Gastroesophageal sphincter (tissue), 3 donors: ENCODE data around the gene ZRANB3.

ENCODE experiments used
- EP300 ChIP-seq: sonication (generic); formaldehyde crosslinking; IDR thresholded peaks from one replicate; pipeline ENCODE4 v1.6.1; 2017; ENCODE audit warnings: antibody characterized with exemption, mild to moderate bottlenecking
- POLR2A ChIP-seq, 2 donors: fragments of 450-650 bp; IDR thresholded peaks; one replicate each; pipeline ENCODE4 v1.6.1; 2017; ENCODE audit warnings: antibody characterized with exemption in 2 of 2, mild to moderate bottlenecking in 2 of 2, moderate library complexity in 1 of 2
- TF ChIP-seq, protein P1 (sequence below), 4 experiments: fragments of 200-600 bp in 2 of 4; fragments of 450-650 bp in 2 of 4; sonication (generic) in 1 of 4; IDR thresholded peaks; one replicate each; pipeline ENCODE4 v1.5.1; 2017 to 2019; ENCODE audit warnings: antibody characterized with exemption in 4 of 4, mild to moderate bottlenecking in 2 of 4, moderate library complexity in 2 of 4

GRCh38 chr2:135454608-135455007 lies 76.4 kb downstream of the ZRANB3 start:
- TF ChIP-seq EP300 (no peak), POLR2A (IDR thresholded peaks at IDR 0.05) (no peak)
- TF ChIP-seq, protein P1, sequence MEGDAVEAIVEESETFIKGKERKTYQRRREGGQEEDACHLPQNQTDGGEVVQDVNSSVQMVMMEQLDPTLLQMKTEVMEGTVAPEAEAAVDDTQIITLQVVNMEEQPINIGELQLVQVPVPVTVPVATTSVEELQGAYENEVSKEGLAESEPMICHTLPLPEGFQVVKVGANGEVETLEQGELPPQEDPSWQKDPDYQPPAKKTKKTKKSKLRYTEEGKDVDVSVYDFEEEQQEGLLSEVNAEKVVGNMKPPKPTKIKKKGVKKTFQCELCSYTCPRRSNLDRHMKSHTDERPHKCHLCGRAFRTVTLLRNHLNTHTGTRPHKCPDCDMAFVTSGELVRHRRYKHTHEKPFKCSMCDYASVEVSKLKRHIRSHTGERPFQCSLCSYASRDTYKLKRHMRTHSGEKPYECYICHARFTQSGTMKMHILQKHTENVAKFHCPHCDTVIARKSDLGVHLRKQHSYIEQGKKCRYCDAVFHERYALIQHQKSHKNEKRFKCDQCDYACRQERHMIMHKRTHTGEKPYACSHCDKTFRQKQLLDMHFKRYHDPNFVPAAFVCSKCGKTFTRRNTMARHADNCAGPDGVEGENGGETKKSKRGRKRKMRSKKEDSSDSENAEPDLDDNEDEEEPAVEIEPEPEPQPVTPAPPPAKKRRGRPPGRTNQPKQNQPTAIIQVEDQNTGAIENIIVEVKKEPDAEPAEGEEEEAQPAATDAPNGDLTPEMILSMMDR (IDR thresholded peaks at IDR 0.05): no peak
